ENCODE measurements around the gene SLC45A1.

The SLC45A1 gene

GRCh38 chr1:8311068-8311718 is 6.7 kb upstream of the SLC45A1 start:
- no peak for DNase-seq (ENCODE audit: low spot score)

GRCh38 chr1:8312235-8313218 is 5.4 kb upstream of the SLC45A1 start:
- DNase-seq (ENCODE audit: low spot score): no peak

GRCh38 chr1:8313231-8313630 is 4.7 kb upstream of the SLC45A1 start:
- DNase-seq (ENCODE audit: low spot score): no peak

- peak; percentile 76 for DNase-seq (ENCODE audit: low spot score)
Observed at GRCh38 chr1:8314346-8315280, 3.3 kb upstream of the SLC45A1 start.

- DNase-seq (ENCODE audit: low spot score): no peak
Observed at GRCh38 chr1:8315573-8316475, 2.1 kb upstream of the SLC45A1 start.

GRCh38 chr1:8318436-8318835 is 522 bp downstream of the SLC45A1 start:
- DNase-seq (ENCODE audit: low spot score): no peak

GRCh38 chr1:8321612-8322011 is 3.7 kb downstream of the SLC45A1 start:
- no peak for DNase-seq (ENCODE audit: low spot score)

- DNase-seq (ENCODE audit: low spot score): no peak
Observed at GRCh38 chr1:8323706-8324105, 5.8 kb downstream of the SLC45A1 start.

- DNase-seq (ENCODE audit: low spot score): no peak
Observed at GRCh38 chr1:8324176-8324810, 6.4 kb downstream of the SLC45A1 start.

GRCh38 chr1:8325771-8326170 is 7.9 kb downstream of the SLC45A1 start:
- DNase-seq (ENCODE audit: low spot score): no peak

- DNase-seq (ENCODE audit: low spot score): no peak
Observed at GRCh38 chr1:8326265-8326664, 8.4 kb downstream of the SLC45A1 start.

GRCh38 chr1:8328271-8328670 is 10.4 kb downstream of the SLC45A1 start:
- no peak for DNase-seq (ENCODE audit: low spot score)

- DNase-seq (ENCODE audit: low spot score): no peak
Observed at GRCh38 chr1:8329439-8329838, 11.5 kb downstream of the SLC45A1 start.

GRCh38 chr1:8329858-8330257 is 11.9 kb downstream of the SLC45A1 start:
- no peak for DNase-seq (ENCODE audit: low spot score)

- no peak for DNase-seq (ENCODE audit: low spot score)
Observed at GRCh38 chr1:8330271-8331125, 12.6 kb downstream of the SLC45A1 start.

- no peak for DNase-seq (ENCODE audit: low spot score)
Observed at GRCh38 chr1:8332806-8333205, 14.9 kb downstream of the SLC45A1 start.

GRCh38 chr1:8333246-8333987 is 15.5 kb downstream of the SLC45A1 start:
- no peak for DNase-seq (ENCODE audit: low spot score)

GRCh38 chr1:8334106-8334851 is 16.4 kb downstream of the SLC45A1 start:
- no peak for DNase-seq (ENCODE audit: low spot score)

All from LoVo (cell line).